T47D (cell line): Measurements from ENCODE around the gene ROBO1.

Experiments
- DNase-seq, 2 experiments: peaks; one replicate each; pipeline versions ENCODE4 v3.0.0 to v3.0.0-alpha.2; 2011 to 2012; ENCODE audit warnings: low read depth in 1 of 2, low spot score in 1 of 2
- JUND ChIP-seq: IDR thresholded peaks from 2 replicates; pipeline ENCODE4 v1.6.1; 2012; ENCODE audit warnings: low read depth
- in situ Hi-C: cut with HindIII; loops from 2 replicates; pipeline ENCODE4 v1.10.0; 2016; ENCODE audit warnings: low sequenced_read_pairs, low pct_unique_long_range_greater_than_20kb

ROBO1 gene

DNA sequence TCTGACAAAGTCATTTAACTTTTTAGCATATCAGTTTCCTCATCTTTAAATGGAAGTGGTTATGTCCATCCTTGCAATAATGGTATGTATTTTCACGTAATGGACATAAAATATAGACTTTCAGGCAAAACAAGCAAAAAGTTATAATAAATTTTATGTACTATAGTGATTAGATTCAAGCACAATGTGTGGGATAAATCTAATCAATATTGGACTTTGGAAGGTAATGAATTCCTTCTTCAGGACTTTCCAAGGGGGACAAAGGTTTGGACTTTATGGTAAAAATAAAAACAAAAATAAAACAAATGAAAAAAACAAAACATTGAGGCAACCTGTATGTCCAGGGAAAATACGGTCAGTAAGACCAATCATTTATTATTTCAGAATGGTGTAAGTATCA lies 357.7 kb downstream of the ROBO1 start:
- DNase-seq = no peak
- in situ Hi-C loops = no loop called here
- no peak for TF ChIP-seq JUND

GRCh38 chr3:79406175-79406574 lies 361.6 kb downstream of the ROBO1 start:
- TF ChIP-seq JUND = no peak
- no peak for DNase-seq
- in situ Hi-C loops = no loop called here

- in situ Hi-C loops = no loop called here
- DNase-seq = no peak
- TF ChIP-seq JUND = no peak
Measured at GRCh38 chr3:79405183-79405582, 362.6 kb downstream of the ROBO1 start.

DNA sequence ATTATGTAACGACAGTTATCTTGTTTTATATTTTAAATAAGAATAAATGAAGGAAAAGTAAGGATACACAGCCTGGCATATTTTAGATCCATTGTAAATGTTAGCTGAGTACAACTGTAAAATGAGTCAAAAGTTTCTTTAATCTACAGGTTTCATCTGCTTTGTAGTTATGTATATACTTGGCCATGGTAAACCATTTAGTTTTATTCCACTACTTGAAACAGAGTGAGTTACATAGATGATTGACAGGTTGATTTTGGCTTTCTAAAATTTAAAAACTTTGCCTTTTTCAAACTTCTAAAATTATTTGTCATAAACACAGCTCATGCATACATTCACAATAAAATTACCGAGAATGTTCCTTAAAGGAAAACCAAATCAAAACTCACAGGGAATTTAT lies 371.2 kb downstream of the ROBO1 start:
- in situ Hi-C loops = no loop called here
- TF ChIP-seq JUND = no peak
- no peak for DNase-seq

- no peak for TF ChIP-seq JUND
- in situ Hi-C loops = no loop called here
- DNase-seq = no peak
Measured at GRCh38 chr3:79392479-79392878, 375.3 kb downstream of the ROBO1 start.

DNA sequence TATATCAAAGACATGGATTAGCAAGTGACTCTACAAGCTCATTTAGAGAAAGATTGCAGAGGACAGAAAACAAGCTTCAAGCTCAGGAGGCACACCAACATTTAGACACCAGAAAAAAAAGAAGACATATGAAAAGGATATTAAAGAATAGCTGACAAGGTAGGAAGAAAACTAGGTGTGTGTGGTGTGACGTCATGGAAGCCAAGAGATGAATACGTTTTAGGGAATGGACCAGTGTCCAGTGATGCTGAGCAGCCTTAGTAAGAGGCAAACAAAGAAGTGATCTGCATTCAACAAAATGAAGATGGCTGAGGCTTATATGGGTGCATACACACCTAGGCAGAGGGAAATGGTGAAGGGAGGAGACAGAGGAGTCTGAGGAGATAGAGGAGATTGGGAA lies 377.4 kb downstream of the ROBO1 start:
- no peak for DNase-seq
- in situ Hi-C loops = no loop called here
- no peak for TF ChIP-seq JUND

DNA sequence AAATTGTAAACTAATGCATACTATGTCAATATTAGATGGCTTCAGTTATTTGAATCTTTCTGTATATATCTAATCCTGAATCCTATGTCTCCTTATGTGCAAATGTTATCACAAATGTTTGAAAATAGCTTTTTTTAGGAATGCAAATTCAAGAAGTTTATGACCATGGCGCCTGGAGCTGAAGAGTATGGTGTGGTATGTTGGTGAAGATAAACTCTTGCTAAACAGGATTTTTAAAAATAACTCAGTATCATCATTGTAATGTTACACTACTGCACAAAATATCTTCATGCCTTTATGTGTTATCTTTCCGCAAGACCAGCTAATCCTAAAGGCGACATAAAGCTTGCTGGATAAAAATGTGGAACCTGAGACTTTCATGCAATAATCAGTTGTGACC lies 382.6 kb downstream of the ROBO1 start:
- no peak for TF ChIP-seq JUND
- DNase-seq = no peak
- in situ Hi-C loops = no loop called here

DNA sequence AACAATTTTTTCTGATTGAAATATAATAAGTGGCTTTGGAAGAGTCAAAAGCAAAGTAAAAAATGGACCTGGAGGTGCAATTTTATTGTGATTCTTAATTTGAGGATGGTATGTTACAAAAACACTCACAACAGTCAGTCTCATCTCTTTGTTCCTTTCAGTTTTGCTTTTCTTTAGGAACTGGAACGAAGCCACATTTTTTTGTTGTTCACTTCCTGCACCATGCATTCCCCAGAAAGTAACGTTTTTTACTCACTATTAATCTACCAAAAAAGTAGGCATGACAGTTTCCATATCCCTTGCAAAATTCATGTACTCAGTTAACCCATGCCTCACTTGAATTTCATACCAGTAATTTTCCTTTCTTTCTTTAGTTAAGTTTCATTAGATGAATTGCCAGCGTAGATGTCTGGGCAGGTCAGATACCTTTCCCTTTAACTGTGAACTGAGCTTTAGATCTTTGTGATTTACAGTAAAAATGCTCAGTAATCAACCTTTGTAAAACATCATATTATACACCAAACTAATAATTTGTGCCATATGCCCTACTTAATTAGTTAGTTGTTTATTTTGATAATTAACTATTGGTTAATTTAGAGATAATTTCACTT lies 384.3 kb downstream of the ROBO1 start:
- no peak for TF ChIP-seq JUND
- in situ Hi-C loops = no loop called here
- DNase-seq = no peak

DNA sequence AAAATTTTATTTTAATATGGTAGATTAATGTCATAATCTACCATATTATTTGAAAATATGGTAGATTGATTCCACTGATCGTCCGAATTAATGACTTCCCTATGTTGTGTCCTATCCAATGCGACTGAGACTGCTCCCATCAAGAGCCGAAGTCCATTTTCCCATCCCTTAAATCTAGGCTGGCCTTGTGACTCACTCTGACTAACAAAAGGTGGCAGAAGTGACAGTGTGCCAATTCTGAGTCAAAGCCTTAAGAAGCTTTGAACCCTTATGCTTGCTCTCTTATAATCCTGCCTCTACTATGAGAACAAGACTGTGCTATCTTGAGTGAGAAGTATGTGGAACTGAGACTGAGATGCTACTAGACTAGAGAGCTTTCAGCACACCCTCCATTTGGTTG lies 387.2 kb downstream of the ROBO1 start:
- no peak for TF ChIP-seq JUND
- in situ Hi-C loops = no loop called here
- no peak for DNase-seq

DNA sequence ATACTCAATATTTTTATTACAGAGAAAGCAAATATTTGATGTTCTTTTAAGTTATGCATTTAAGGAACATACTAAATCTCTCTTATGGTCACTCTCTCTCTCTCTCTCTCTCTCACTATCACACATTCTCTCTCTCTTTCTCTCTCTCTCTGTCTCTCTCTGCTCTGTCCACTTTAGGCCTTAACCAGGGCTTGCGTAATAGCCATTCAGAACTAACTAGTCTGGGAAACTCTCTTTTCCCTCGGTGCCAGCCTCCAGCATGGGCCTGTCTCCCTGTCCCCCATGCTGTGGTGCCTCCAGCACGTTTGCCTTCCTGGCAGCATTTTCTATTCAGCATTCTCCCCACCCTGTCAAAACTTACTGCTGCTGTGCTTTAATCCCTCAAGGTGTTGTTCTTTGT lies 389.7 kb downstream of the ROBO1 start:
- DNase-seq = peak in 1 of 2 experiments; percentile 12
- TF ChIP-seq JUND = no peak
- in situ Hi-C loops = no loop called here

- 0 out of 2 replicates have a peak, but pooled peaks have one; percentile 29 for TF ChIP-seq JUND
- in situ Hi-C loops = no loop called here
- DNase-seq = peak in 1 of 2 experiments; percentile 82
Measured at GRCh38 chr3:79369306-79369705, 398.5 kb downstream of the ROBO1 start.

DNA sequence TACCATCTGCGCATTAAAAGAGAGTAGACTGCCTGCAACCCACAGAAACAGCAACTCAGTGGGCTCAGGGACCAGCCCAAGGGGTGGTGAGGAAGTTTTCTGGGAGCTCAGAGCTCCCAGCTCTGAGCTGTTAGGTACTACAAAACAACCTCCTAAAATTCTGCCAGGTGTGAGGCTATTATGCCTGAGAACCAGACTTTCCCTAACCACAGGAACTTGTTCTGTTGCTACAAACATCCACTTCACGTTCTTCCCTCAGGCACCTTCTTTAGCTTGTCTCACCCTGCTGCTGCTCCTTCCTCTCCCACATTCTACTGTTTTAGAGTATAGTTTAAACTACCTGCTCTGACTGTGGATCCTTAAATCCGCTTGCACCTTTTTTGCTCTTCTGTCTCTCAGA lies 399.4 kb downstream of the ROBO1 start:
- no peak for TF ChIP-seq JUND
- in situ Hi-C loops = no loop called here
- DNase-seq = peak in 1 of 2 experiments; percentile 93

- in situ Hi-C loops = no loop called here
- no peak for TF ChIP-seq JUND
- peak in 1 of 2 experiments; percentile 45 for DNase-seq
Measured at GRCh38 chr3:79367803-79368202, 400.0 kb downstream of the ROBO1 start.

GRCh38 chr3:79367066-79367465 lies 400.7 kb downstream of the ROBO1 start:
- no peak for TF ChIP-seq JUND
- in situ Hi-C loops = no loop called here
- DNase-seq = no peak

DNA sequence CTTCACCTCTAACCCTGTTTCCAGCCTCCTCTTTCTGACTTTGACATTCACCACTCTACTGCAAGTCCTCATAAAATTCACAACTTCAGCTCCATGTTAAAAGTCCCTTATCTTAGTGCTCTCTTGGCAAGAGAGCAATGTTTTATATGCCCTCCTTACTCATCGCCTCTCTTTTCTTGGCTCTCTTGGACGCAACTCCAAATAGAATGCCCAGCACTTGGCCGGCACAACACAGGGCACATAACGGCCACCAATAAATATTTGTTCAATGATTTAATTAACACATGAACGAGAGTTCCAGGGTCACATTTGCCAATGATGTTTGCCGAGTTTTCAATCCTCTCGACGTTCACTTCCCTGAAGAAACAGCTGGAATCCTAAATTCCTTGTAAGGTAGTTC lies 401.4 kb downstream of the ROBO1 start:
- DNase-seq = peak in 1 of 2 experiments; percentile 58
- no peak for TF ChIP-seq JUND
- in situ Hi-C loops = no loop called here
